Stimulated activated CD4-positive, alpha-beta T cell treated with anti-CD3 and anti-CD28 coated beads, Interleukin-12 subunit alpha, Interleukin-12 subunit beta, amount 100 ng/mL, for 24 hours (primary cell): Measurements from ENCODE around the gene TRPM5.

Experiments
- DNase-seq, 2 experiments: peaks; one replicate each; pipeline ENCODE4 v3.0.0-alpha.2; 2020; ENCODE audit warnings: low read depth in 2 of 2

TRPM5 gene

DNA sequence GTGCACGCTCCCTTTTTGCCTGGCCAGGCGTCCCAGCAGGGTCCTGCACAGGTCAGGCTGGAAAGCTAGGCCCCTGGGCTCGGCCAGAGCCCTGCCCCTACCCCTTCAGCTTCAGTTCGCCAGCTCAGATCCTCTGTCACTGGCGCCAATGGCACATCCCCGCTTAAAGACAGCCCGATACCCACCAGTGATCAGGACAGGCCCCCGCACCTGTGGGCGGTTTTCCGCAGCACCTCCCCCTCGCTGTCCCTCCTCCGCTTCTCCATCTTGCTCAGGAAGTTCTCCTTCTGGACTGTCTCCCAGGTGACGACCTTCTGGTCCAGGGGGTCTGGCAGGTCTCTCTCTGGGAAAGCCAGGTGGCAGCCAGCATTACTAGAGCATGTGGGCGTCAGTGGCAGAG, 37.9 kb downstream of the TRPM5 start:
- DNase-seq, result no peak

DNA sequence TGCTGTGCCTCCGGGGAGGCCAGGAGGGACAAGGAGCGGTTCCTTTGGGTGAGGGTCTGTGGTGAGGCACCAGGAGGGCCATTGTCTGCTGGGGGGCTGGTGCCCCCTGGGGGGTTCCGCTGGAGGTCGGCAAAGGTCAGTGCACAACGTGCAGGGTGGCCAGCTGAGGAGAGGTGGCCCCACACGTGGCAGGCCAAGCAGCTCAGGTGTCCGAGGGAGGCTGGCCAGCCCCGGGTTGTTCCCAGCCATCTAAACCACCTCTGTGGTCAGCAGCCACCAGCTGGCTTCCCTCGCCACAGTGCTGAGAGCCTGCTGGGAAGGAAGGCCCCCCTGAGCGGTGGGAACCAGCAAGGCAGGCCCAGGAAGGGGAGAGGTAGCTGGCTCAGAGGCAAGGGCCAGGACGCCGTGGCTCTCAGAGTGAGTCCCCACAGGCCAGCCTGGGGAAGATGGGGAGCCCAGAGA, 39.5 kb downstream of the TRPM5 start:
- no peak for DNase-seq

DNA sequence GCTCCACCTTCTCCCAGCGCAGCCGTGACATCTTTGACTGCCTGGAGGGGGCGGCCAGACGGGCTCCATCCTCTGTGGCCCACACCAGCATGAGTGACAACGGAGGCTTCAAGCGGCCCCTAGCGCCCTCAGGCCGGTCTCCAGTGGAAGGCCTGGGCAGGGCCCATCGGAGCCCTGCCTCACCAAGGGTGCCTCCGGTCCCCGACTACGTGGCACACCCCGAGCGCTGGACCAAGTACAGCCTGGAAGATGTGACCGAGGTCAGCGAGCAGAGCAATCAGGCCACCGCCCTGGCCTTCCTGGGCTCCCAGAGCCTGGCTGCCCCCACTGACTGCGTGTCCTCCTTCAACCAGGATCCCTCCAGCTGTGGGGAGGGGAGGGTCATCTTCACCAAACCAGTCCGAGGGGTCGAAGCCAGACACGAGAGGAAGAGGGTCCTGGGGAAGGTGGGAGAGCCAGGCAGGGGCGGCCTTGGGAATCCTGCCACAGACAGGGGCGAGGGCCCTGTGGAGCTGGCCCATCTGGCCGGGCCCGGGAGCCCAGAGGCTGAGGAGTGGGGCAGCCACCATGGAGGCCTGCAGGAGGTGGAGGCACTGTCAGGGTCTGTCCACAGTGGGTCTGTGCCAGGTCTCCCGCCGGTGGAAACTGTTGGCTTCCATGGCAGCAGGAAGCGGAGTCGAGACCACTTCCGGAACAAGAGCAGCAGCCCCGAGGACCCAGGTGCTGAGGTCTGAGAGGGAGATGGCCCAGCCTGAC, 41.2 kb downstream of the TRPM5 start:
- no peak for DNase-seq

DNA sequence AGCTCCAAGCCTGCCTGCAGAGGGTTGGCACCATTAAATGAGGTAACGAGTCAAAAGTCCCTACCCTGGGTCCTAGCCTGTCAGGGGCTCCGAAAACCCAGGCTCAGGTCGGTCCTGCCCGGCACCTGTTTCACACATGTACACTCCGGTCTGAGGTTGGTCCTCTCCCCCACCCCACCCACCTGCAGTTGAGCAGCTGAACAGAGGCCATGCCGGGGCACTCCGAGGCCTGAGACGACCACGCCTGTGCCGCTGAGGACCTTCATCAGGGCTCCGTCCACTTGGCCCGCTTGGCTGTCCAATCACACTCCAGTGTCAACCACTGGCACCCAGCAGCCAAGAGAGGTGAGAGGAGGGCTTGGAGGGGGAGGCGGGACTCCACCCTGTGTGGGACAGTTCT, 42.2 kb downstream of the TRPM5 start:
- DNase-seq, result no peak

DNA sequence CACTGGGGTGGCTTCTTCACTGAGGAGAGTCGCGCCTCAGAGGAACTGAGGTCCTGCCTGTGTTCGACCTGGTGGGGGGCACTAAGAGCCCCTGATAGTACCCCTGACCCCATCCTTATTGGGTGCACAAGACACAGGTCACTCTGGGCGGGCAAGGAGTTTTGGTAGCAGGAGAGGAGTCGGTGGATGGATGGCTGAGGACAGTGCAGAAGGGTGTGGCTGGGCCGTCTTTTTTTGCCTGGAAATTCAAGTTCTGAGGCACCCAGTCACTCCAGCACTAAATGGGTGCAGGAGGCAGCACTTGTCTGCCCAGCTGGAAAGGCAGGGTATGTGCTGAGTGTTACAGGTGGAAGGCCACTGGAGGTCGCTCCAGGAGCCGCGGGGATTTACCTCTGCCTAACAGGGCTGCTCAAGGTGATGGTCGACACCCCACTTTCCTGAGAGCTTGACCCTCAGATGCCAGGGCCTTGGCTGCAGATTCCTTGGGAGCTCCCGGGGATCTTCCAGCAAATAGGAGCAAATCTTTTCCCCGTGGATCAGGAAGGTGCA, 42.8 kb downstream of the TRPM5 start:
- DNase-seq, result no peak

DNA sequence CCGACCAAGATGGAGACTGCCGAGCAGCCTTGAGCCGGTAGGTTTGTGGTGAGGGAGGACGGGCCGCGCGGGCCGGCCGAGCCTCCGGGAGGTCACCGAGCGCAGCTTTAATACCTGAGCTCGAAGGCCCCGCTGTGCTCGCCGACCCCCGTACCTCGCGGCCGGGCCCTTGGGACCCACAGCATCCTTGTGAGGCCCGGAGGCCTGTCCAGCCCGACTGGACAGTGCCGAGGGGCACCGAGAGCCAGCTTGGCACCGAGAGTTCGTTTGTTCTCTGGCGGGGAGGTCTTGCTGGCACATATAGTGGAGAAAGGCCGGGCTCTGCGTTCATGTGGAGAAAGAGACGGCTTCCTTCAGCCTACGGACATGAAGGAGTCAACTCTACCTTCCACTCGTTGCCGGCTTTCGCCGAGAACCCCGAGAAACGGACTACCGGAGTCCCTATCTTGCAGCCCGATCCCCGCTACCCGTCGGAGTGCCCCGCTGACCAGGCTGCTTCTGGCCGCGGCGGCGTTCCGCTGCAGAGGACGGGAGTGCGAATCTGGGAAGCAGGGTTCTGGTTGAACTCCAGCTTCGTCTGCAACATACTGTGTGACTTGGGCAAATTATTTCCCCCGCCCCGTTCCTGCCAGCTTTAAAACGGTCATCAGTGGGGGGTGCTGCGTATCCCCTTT, 43.4 kb downstream of the TRPM5 start:
- no peak for DNase-seq

DNA sequence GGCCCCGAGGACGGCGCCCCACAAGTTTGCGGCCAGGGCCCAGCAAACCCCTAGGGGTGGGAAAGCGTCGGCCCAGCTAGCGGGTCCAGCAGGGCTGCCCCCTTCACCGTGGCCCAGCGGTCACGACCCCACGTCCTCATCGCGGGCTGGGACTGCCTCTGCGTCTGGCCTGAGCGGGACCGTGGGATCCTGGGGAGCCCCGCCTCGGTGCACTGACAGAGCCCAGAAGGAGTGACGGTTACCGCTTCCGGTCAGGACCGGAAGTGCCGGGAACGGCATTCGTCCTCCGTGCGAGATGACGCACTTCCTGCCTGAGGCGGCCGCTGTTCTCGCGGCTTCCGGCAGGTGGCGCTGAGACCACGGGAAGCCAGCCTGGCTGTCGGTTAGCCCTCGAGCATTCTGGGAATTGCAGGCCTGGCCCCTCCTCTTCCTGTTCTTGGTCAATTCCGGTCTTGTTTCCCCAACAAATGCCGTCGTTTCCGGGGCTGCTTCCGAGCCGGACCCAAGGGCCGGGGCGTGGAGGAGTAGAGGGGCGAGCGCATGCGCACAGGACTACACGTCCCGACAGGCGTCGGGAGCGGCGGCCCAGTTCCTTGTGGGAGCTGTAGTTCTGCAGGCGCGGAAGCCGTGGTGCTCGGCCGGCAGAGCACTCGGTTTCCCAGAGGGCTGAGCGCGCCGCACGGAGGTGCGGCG, 44.1 kb downstream of the TRPM5 start, which contains the start of gene TSSC4:
TSSC4 (plus strand) TSS at position 682 of the 693 bp plus-strand sequence. CDS start 1,884 bp downstream, outside the sequence.
- DNase-seq, result peak; percentile 98

DNA sequence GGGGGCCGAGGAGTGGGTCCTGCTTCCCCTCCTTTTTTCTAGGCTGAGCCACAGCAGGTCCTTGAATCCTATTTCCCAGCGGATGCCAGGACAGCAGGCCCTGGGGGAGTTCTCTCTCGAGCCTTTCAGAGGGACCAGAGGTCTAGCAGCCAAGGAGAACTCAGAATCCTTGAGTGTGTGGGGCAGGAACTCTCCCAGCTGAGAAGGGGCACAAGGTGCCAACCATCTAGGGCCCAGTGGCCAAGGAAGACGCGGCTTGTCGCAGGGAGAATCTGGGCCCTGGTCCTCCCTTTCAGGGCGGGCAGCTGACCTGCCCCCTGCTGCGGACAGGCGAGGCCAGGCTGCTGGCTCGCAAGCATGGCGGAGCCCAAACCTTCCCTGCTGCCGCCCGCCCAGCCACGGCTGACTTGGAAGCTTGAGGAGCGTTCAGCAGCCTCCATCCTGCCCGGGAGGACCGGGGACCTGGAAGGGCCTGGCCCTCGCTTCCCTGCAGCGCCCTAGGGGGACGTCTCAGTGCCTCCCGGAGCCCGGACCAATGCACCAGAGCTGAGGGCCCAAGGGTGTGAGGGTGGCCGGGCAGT, 44.7 kb downstream of the TRPM5 start:
- DNase-seq, result no peak

DNA sequence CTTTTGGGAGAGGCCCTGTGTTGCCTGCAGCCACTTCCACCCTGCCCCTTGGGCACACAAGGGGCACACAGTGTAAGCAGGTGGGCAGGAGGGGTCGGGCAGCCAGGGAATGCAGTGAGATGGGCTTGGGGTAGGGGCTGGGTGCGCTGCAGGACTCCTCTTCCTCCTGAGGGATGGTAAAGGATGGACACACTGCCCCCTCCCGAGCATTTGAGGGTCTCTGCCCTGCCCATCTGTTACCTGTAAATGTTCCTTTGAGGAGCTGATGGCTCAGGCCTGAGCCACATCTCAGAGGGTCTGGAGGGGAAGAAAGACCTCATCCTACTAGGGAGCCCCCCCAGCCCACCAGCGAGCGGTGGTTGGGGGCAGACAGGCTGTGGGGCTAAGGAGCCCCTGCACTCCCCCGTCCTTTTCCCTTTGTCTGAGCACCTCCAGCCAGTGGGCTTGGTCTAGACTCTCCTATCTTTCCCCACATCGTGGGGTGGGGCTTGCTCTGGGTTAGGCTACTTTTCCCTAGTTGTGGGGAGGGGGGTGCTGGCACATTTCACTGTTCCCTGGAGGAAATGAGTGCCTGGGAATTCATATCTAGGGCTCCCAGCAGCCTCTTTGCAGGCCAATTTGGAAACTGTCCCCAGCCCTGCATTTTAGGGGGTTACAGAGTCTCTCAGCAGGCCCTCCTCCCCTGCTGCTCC, 45.5 kb downstream of the TRPM5 start:
- no peak for DNase-seq

DNA sequence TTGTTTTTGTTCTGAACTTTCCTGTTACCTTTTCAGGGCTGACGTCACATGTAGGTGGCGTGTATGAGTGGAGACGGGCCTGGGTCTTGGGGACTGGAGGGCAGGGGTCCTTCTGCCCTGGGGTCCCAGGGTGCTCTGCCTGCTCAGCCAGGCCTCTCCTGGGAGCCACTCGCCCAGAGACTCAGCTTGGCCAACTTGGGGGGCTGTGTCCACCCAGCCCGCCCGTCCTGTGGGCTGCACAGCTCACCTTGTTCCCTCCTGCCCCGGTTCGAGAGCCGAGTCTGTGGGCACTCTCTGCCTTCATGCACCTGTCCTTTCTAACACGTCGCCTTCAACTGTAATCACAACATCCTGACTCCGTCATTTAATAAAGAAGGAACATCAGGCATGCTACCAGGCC, 47.3 kb downstream of the TRPM5 start:
- no peak for DNase-seq

DNA sequence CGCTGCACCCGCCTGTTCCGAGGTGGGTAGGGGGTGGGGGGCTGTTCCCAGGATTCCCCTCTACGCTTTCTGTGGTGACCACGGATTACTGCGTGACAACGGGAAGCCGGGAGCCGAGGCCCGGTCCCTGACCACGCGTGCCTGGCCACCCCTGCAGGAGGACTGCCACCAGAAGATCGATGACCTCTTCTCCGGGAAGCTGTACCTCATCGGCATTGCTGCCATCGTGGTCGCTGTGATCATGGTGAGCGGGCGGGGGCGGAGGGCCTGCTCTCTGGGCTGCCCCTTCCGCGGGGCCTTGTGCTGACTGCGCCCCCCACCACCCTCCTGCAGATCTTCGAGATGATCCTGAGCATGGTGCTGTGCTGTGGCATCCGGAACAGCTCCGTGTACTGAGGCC, 47.8 kb downstream of the TRPM5 start:
- DNase-seq, result no peak

DNA sequence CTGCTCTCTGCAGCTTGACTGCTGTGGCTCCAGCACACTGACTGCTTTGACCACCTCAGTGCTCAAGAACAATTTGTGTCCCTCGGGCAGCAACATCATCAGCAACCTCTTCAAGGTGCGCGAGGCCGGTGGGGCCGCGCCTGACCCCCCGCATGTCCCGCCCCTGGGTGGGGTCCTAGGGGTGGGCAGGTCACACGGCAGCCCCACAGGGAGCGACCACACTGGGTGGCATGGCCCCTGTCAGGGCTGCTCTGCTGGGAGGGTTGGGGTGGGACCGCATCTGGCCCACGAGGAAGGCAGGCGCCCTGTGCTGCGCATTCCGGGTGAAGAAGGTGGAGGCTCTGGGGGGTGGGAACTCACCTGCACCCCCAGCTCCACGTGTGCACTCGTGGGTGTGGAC, 48.5 kb downstream of the TRPM5 start:
- DNase-seq, result no peak

DNA sequence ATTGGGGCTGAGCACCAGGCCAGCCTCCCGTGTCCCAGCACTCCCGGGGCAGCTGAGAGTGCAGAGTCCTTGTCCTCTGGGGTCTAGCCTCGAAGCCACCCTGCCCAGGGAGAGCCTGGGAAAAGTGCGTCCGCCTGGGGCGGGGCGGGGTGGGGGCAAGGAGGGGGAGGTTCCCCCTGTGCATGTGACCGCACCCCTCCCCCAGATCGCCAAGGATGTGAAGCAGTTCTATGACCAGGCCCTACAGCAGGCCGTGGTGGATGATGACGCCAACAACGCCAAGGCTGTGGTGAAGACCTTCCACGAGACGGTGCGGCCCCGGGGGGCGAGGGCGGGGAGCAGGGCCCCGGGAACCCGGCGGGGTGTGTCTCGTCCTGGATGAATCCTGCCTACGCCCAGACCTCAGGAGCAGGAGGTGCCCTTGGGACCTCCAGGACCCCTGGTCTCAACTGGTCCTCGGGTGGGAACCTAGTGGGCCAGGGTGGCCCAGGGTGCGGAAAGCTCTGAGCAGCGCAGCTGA, 49.0 kb downstream of the TRPM5 start:
- no peak for DNase-seq

DNA sequence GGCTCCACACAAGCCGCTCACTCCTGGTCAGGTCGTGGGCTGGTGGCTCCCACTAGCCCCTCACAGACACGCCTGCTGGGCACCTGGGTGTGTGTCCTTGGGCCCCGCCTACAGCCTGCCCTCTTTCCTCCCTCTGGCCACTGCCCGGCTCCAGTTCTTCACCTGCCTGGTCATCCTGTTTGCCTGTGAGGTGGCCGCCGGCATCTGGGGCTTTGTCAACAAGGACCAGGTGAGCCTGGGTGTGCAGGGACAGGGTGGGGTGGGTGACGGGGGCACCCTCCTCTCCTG, 49.6 kb downstream of the TRPM5 start:
- no peak for DNase-seq
